ENCODE measurements around the gene TOPBP1. TPM values are rescaled to one million over a fixed set of nuclear protein-coding genes. Genes with fewer than 3 reads are reported as not detected.

Gene TOPBP1
- total and polyA plus RNA-seq, 2 of the 8 experiments (the other 6 are each of a cell fraction or from before 2014, with no cell fraction given): 19.7 to 35.9 TPM

DNA sequence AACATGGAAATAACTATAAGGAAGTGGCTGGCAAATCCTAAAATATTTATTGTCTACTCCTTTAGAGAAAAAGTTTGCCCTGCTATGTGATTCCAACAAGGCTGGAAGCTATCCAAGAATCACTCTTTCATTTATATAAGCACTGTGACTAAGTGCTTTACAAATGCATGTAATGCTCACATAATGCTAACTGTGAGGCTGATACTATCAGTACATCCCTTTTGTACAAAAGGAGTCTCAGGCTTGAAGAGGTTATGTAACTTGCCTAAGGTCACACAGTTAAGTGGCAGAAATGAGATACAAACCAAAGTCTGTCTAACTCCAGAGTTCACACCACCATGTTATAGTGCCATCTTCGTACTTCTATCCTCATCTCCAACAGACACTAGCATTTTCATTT is 17.0 kb downstream of the TOPBP1 start:
- no peak for DNase-seq (ENCODE audit: low read depth in 1 of 2, low spot score in 2 of 2)
- Histone ChIP-seq H2BK5ac (ENCODE audit: low read depth, low read length) (no peak overlapping the region), H4K20me1 (replicated peaks in 1 of 2; ENCODE audit: control insufficient read depth in 1 of 2, insufficient read depth in 2 of 2, low read length in 2 of 2) (no peaks in the 10 kb centered on the region), H2BK120ac (replicated peaks; ENCODE audit: low read depth, low read length) (no peak overlapping the region), H4K8ac (ENCODE audit: extremely low read depth, insufficient read depth, low read length) (no peak overlapping the region), H3K27ac (ENCODE audit: low read depth, low read length) (no peak overlapping the region), H2AK5ac (ENCODE audit: low read depth, low read length) (no peak overlapping the region), H3K23me2 (ENCODE audit: low read depth, low read length) (no peaks in the 10 kb centered on the region), H3K23ac (ENCODE audit: insufficient read length) (no peak overlapping the region), H2BK15ac (ENCODE audit: low read length) (no peak overlapping the region), H3K9me3 (ENCODE audit: insufficient read depth in 2 of 2, low read depth in 1 of 2, low read length in 1 of 2) (no peaks in the 10 kb centered on the region), H3K4me3 (ENCODE audit: extremely low read depth in 1 of 4, insufficient read depth in 2 of 4, low read depth in 3 of 4, low read length in 4 of 4) (no peak overlapping the region), H3K27me3 (replicated peaks in 1 of 4; ENCODE audit: control insufficient read depth in 3 of 4, extremely low read depth in 1 of 4, insufficient read depth in 3 of 4, low read length in 3 of 4) (no peaks in the 10 kb centered on the region), H3K14ac (ENCODE audit: insufficient read length) (no peak overlapping the region), H2BK12ac (ENCODE audit: low read depth, low read length) (no peak overlapping the region), H4K5ac (ENCODE audit: insufficient read length, low read depth, low read length) (no peak overlapping the region), H3K4ac (replicated peaks; ENCODE audit: insufficient read length, low read depth, low read length) (no peak overlapping the region), H3K4me2 (ENCODE audit: insufficient read depth in 1 of 2, low read depth in 2 of 2, low read length in 2 of 2) (no peak overlapping the region), H3K79me2 (ENCODE audit: control insufficient read depth in 1 of 2, insufficient read depth in 2 of 2, low read length in 2 of 2) (no peaks in the 10 kb centered on the region), H3K79me1 (ENCODE audit: low read depth, low read length) (no peaks in the 10 kb centered on the region), H3K9ac (replicated peaks in 1 of 4; ENCODE audit: extremely low read depth in 1 of 4, low read depth in 3 of 4, low read length in 3 of 4) (no peak overlapping the region), H4K91ac (replicated peaks; ENCODE audit: insufficient read length, low read length) (no peak overlapping the region), H3K4me1 (replicated peaks in 1 of 4; ENCODE audit: control insufficient read depth in 3 of 4, insufficient read depth in 4 of 4, low read length in 3 of 4) (no peaks in the 10 kb centered on the region), H3K18ac (ENCODE audit: extremely low read depth, low read length) (no peak overlapping the region), H2BK20ac (ENCODE audit: low read length) (no peak overlapping the region), H3K56ac (replicated peaks; ENCODE audit: insufficient read length, low read depth, low read length) (no peak overlapping the region), H3K36me3 (ENCODE audit: control insufficient read depth in 2 of 4, insufficient read depth in 4 of 4, low read length in 3 of 4) (peaks cover 4 to 70% (median 42%) of the 10 kb centered on the region in 4 experiments), H2AFZ (ENCODE audit: low read length) (no peak overlapping the region)
- CTCF ChIA-PET (ENCODE audit: partially characterized antibody): no interaction called here
- 85% methylated on average over 1 of the region's 1 CpG; no CpG with 5 or more reads in 1 of the 2 experiments for WGBS, 2 experiments (ENCODE audit: extremely low coverage in 1 of 2, insufficient coverage in 1 of 2, insufficient read length in 1 of 2, insufficient replicate concordance in 2 of 2, low coverage in 1 of 2, low lambda C conversion rate in 2 of 2, missing lambda C conversion rate in 1 of 2)
- FAIRE-seq: no peak
- POLR2A ChIA-PET (ENCODE audit: partially characterized antibody): no interaction called here
- TF ChIP-seq SRF (IDR thresholded peaks at IDR 0.05; ENCODE audit: low read depth, low read length): no peak
- TF ChIP-seq CTBP2 (IDR thresholded peaks at IDR 0.05; ENCODE audit: borderline replicate concordance, insufficient read depth, insufficient read length, low read length): no peak
- TF ChIP-seq POLR2A (IDR thresholded peaks at IDR 0.05; ENCODE audit: control extremely low read depth in 1 of 2, low read depth in 2 of 2, low read length in 2 of 2): no peak
- TF ChIP-seq E2F6 (IDR thresholded peaks at IDR 0.05): no peak
- TF ChIP-seq RFX5 (IDR thresholded peaks at IDR 0.05; ENCODE audit: borderline replicate concordance, low read depth, low read length): no peak
- no peak for TF ChIP-seq TAF7 (optimal IDR thresholded peaks at IDR 0.05; ENCODE audit: borderline replicate concordance, low read depth, low read length)
- TF ChIP-seq EZH2 (IDR thresholded peaks at IDR 0.05; ENCODE audit: low read depth, low read length, severe bottlenecking): no peak
- no peak for TF ChIP-seq YY1 (IDR thresholded peaks at IDR 0.05; ENCODE audit: low read depth, low read length)
- TF ChIP-seq TEAD4 (IDR thresholded peaks at IDR 0.05; ENCODE audit: low read depth, low read length): no peak
- no peak for TF ChIP-seq MAFK (IDR thresholded peaks at IDR 0.05; ENCODE audit: low read depth, low read length)
- no peak for TF ChIP-seq RNF2 (IDR thresholded peaks at IDR 0.05; ENCODE audit: borderline replicate concordance, low read depth, low read length, missing control alignments, poor library complexity, severe bottlenecking)
- TF ChIP-seq SIN3A (conservative IDR thresholded peaks at IDR 0.05 in 1 of 2, IDR thresholded peaks at IDR 0.05 in 1 of 2; ENCODE audit: low read depth in 1 of 2, low read length in 2 of 2): no peak
- TF ChIP-seq FOSL1 (IDR thresholded peaks at IDR 0.05; ENCODE audit: insufficient read depth, low read depth, low read length): no peak
- no peak for TF ChIP-seq TAF1 (IDR thresholded peaks at IDR 0.05; ENCODE audit: low read depth, low read length)

All from H1 (cell line).